GM12891 (cell line): ENCODE measurements around the gene SMG6.

ENCODE experiments used
- POLR2A ChIP-seq: IDR thresholded peaks from 2 replicates; pipeline ENCODE4 v1.6.1; 2011; ENCODE audit warnings: low read depth, low read length, control low read depth
- POLR2AphosphoS5 ChIP-seq: IDR thresholded peaks from 2 replicates; pipeline ENCODE4 v1.6.1; 2011; ENCODE audit warnings: low read depth, low read length, control low read depth
- POU2F2 ChIP-seq: IDR thresholded peaks from 2 replicates; pipeline ENCODE4 v1.6.1; 2011; ENCODE audit warnings: low read depth, mild to moderate bottlenecking, control low read depth, low read length, moderate library complexity

- TF ChIP-seq POLR2AphosphoS5 (no peak), POU2F2 (no peak), POLR2A (no peak)
These were observed 167.3 kb downstream of the SMG6 start for GRCh38 chr17:2136241-2136640.
